ENCODE measurements around the gene F12. TPM values are rescaled to one million over a fixed set of nuclear protein-coding genes. Genes with fewer than 3 reads are reported as not detected.
A peak's percentile ranks its signal among the peaks of the same experiment; 100 is the strongest.

The F12 gene
- total RNA-seq, 1 experiment from 2014 or later, result 13.4 TPM

- BruUV-seq (replicated peaks), result TSS peak; percentile 50
- Histone ChIP-seq H3K9me3 (ENCODE audit: control insufficient read depth, insufficient read depth, low read depth, low read length) (no peaks in the 10 kb centered on the region), H3K27me3 (ENCODE audit: control insufficient read depth, insufficient read depth, low read length) (no peaks in the 10 kb centered on the region), H3K27ac (ENCODE audit: low read length) (no peak overlapping the region), H3K4me3 (ENCODE audit: low read depth in 2 of 2, low read length in 2 of 2) (no peak overlapping the region), H3K4me1 (ENCODE audit: control insufficient read depth, insufficient read depth, low read length) (no peaks in the 10 kb centered on the region), H3K36me3 (ENCODE audit: control insufficient read depth, insufficient read depth, low read length) (no peaks in the 10 kb centered on the region)
- intact Hi-C loops (cut with micrococcal nuclease; ENCODE audit: unreplicated experiment) (no loop called here), in situ Hi-C loops (cut with HindIII; ENCODE audit: low pct_unique_long_range_greater_than_20kb, low sequenced_read_pairs) (no loop called here)
- ChIA-PET CTCF (no interaction called here), POLR2A (no interaction called here)
- ATAC-seq, result no peak
- DNase-seq (ENCODE audit: low read depth, low spot score), result no peak
- no peak for TF ChIP-seq TCF7L2 (IDR thresholded peaks at IDR 0.05; ENCODE audit: low read depth, low read length)
- TF ChIP-seq POLR2AphosphoS5 (IDR thresholded peaks at IDR 0.05; ENCODE audit: low read depth, low read length), result 0 out of 2 replicates have a peak, but pooled peaks have one; percentile 36
Measured at GRCh38 chr5:177438468-177438867, 29.1 kb upstream of the F12 start.

GRCh38 chr5:177437623-177438022 is 28.3 kb upstream of the F12 start:
- no peaks in the 10 kb centered on the region for H3K36me3 ChIP-seq (ENCODE audit: control insufficient read depth, insufficient read depth, low read length)
- intact Hi-C loops (cut with micrococcal nuclease; ENCODE audit: unreplicated experiment), result no loop called here
- no peak for ATAC-seq

More at GRCh38 chr5:177437623-177438022, 28.3 kb upstream of the F12 start:
- ChIA-PET POLR2A (no interaction called here), CTCF (no interaction called here)
- Histone ChIP-seq H3K4me3 (ENCODE audit: low read depth in 2 of 2, low read length in 2 of 2) (no peak overlapping the region), H3K27ac (ENCODE audit: low read length) (no peak overlapping the region), H3K27me3 (ENCODE audit: control insufficient read depth, insufficient read depth, low read length) (no peaks in the 10 kb centered on the region), H3K4me1 (ENCODE audit: control insufficient read depth, insufficient read depth, low read length) (no peaks in the 10 kb centered on the region), H3K9me3 (ENCODE audit: control insufficient read depth, insufficient read depth, low read depth, low read length) (no peaks in the 10 kb centered on the region)
- BruUV-seq (replicated peaks), result no TSS peak
- DNase-seq (ENCODE audit: low read depth, low spot score), result no peak
- no peak for TF ChIP-seq POLR2AphosphoS5 (IDR thresholded peaks at IDR 0.05; ENCODE audit: low read depth, low read length)
- no peak for TF ChIP-seq CTCF (IDR thresholded peaks at IDR 0.05)
- TF ChIP-seq REST (IDR thresholded peaks at IDR 0.05; ENCODE audit: insufficient read depth in 1 of 2, low read depth in 2 of 2, low read length in 1 of 2), result no peak
- no peak for TF ChIP-seq SIN3A (IDR thresholded peaks at IDR 0.05; ENCODE audit: borderline replicate concordance, insufficient read depth, low read depth, low read length)
- no peak for TF ChIP-seq TCF7L2 (IDR thresholded peaks at IDR 0.05; ENCODE audit: low read depth, low read length)
- in situ Hi-C loops (cut with HindIII; ENCODE audit: low pct_unique_long_range_greater_than_20kb, low sequenced_read_pairs), result no loop called here

Data from Panc1 (cell line).